Neural cell (in vitro differentiated cells): ENCODE results near the gene TBL1X. TPM values are rescaled to one million over a fixed set of nuclear protein-coding genes. Genes with fewer than 3 reads are reported as not detected.

Experiments used
- H2AFZ ChIP-seq: fragments of 200-600, 300-800 bp; sonication (generic), shearing (Covaris generic); 2 replicates; pipeline ENCODE4 v1.6.0; 2014; ENCODE audit warnings: low read depth, mild to moderate bottlenecking, antibody characterized with exemption, low read length, moderate library complexity
- H3F3A ChIP-seq: fragments of 200-600 bp; shearing (Covaris generic); 2 replicates; pipeline ENCODE4 v1.6.1; 2016; ENCODE audit warnings: mild to moderate bottlenecking, moderate library complexity, mixed read lengths, antibody characterized with exemption, low read length; ENCODE audit not compliant: insufficient read depth, poor library complexity, severe bottlenecking
- H3K27ac ChIP-seq: fragments of 200-600, 300-800 bp; sonication (generic), shearing (Covaris generic); 2 replicates; pipeline ENCODE4 v1.5.1; 2014; ENCODE audit warnings: mild to moderate bottlenecking, low read length, moderate library complexity
- H3K27me3 ChIP-seq: fragments of 300-800, 200-600 bp; sonication (generic), shearing (Covaris generic); 2 replicates; pipeline ENCODE4 v1.6.0; 2014; ENCODE audit warnings: mild to moderate bottlenecking, low read depth, low read length, moderate library complexity; ENCODE audit not compliant: insufficient read depth
- H3K36me3 ChIP-seq: fragments of 300-800, 200-600 bp; sonication (generic), shearing (Covaris generic); 2 replicates; pipeline ENCODE4 v1.5.1; 2014; ENCODE audit warnings: mild to moderate bottlenecking, antibody characterized with exemption, low read length, moderate library complexity; ENCODE audit not compliant: insufficient read depth
- H3K4me2 ChIP-seq: fragments of 300-800, 200-600 bp; sonication (generic), shearing (Covaris generic); 2 replicates; pipeline ENCODE4 v1.6.0; 2014; ENCODE audit warnings: mild to moderate bottlenecking, low read length
- H3K4me3 ChIP-seq: fragments of 300-800, 200-600 bp; sonication (generic), shearing (Covaris generic); 2 replicates; pipeline ENCODE4 v1.5.1; 2014; ENCODE audit warnings: mild to moderate bottlenecking, low read length, moderate library complexity
- H3K79me2 ChIP-seq: fragments of 200-600 bp; shearing (Covaris generic); replicated peaks from 2 replicates; pipeline ENCODE4 v1.6.0; 2014; ENCODE audit warnings: mild to moderate bottlenecking, low read length, moderate library complexity; ENCODE audit not compliant: insufficient read depth
- H3K9ac ChIP-seq: fragments of 300-800, 200-600 bp; sonication (generic), shearing (Covaris generic); 2 replicates; pipeline ENCODE4 v1.6.1; 2016; ENCODE audit warnings: mild to moderate bottlenecking, low read length, mixed read lengths
- H3K9me2 ChIP-seq: fragments of 200-600 bp; shearing (Covaris generic); 2 replicates; pipeline ENCODE4 v1.6.1; 2016; ENCODE audit warnings: mild to moderate bottlenecking, low read length, mixed read lengths; ENCODE audit not compliant: insufficient read depth
- H3K9me3 ChIP-seq: fragments of 200-600, 300-800 bp; sonication (generic), shearing (Covaris generic); 2 replicates; pipeline ENCODE4 v1.6.1; 2016; ENCODE audit warnings: mild to moderate bottlenecking, mixed run types, low read length, moderate library complexity, mixed read lengths
- H4K20me1 ChIP-seq: fragments of 200-600 bp; shearing (Covaris generic); 2 replicates; pipeline ENCODE4 v1.6.1; 2016; ENCODE audit warnings: mild to moderate bottlenecking, mixed run types; ENCODE audit not compliant: insufficient read depth
- EP300 ChIP-seq: fragments of 450-650 bp; conservative IDR thresholded peaks from 2 replicates; pipeline ENCODE4 v1.6.1; 2014; ENCODE audit warnings: antibody characterized with exemption, mild to moderate bottlenecking, moderate library complexity; ENCODE audit not compliant: poor library complexity, severe bottlenecking
- EZH2 ChIP-seq: fragments of 200-600, 300-800 bp; shearing (Covaris generic), sonication (generic); IDR thresholded peaks from 2 replicates; pipeline ENCODE4 v1.6.1; 2014; ENCODE audit warnings: antibody characterized with exemption, low read length, borderline replicate concordance, mild to moderate bottlenecking; ENCODE audit not compliant: insufficient read depth, poor library complexity, severe bottlenecking
- MXI1 ChIP-seq: fragments of 450-650 bp; conservative IDR thresholded peaks from 2 replicates; pipeline ENCODE4 v1.6.1; 2014; ENCODE audit warnings: antibody characterized with exemption, mild to moderate bottlenecking; ENCODE audit not compliant: poor library complexity, severe bottlenecking
- POLR2AphosphoS5 ChIP-seq: IDR thresholded peaks from 2 replicates; pipeline ENCODE4 v1.6.1; 2012
- RAD21 ChIP-seq: fragments of 450-650 bp; conservative IDR thresholded peaks from 2 replicates; pipeline ENCODE4 v1.6.1; 2014; ENCODE audit warnings: antibody characterized with exemption, mild to moderate bottlenecking, moderate library complexity
- REST ChIP-seq: IDR thresholded peaks from 2 replicates; pipeline ENCODE4 v1.6.1; 2012; ENCODE audit warnings: borderline replicate concordance
- SMC3 ChIP-seq: fragments of 450-650 bp; conservative IDR thresholded peaks from 2 replicates; pipeline ENCODE4 v1.6.1; 2014; ENCODE audit warnings: antibody characterized with exemption, mild to moderate bottlenecking, moderate library complexity; ENCODE audit not compliant: poor library complexity
- TAF1 ChIP-seq: IDR thresholded peaks from 2 replicates; pipeline ENCODE4 v1.6.1; 2012; ENCODE audit warnings: low read depth
- polyA plus RNA-seq: library from polyadenylated mRNA; depleted of rRNA; stranded (reverse); fragments of >200 nt; gene quantifications from 2 replicates; pipeline ENCODE4 v1.2.3, GENCODE V29; 2014
- TF ChIP-seq, protein P1 (sequence below): fragments of 450-650 bp; IDR thresholded peaks from 2 replicates; pipeline ENCODE4 v1.5.1; 2014; ENCODE audit warnings: antibody characterized with exemption, mild to moderate bottlenecking, moderate library complexity; ENCODE audit not compliant: poor library complexity, severe bottlenecking

The TBL1X gene
- polyA plus RNA-seq, 1 donor from 2014 or later, result 2.2 TPM

DNA sequence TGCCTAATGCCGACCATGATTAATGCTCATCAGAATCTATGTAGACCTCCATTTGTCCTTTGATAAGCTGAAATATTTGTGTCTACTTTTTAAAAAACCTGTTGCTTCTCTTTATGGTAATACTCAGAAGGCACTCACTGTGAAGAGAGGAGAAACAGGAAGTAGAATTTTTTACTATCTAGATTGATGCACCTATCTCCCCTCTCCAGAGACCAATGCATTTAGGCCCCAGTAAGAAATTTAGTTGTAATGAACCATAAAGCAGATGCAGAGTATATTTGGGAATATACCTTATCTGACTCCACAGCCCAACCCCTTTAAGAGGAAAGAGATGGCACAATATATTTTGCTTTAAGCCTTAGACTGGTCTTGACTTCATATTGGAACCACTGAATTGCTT, 11.1 kb downstream of the TBL1X start:
- Histone ChIP-seq H2AFZ (no peak overlapping the region), H3K4me3 (no peak overlapping the region), H3K27ac (no peak overlapping the region), H4K20me1 (no peaks in the 10 kb centered on the region), H3K9me3 (no peaks in the 10 kb centered on the region), H3K27me3 (no peaks in the 10 kb centered on the region), H3K4me2 (no peak overlapping the region), H3K9ac (no peak overlapping the region), H3K79me2 (peaks cover 4% of the 10 kb centered on the region), H3K9me2 (no peaks in the 10 kb centered on the region), H3K36me3 (no peaks in the 10 kb centered on the region), H3F3A (no peaks in the 10 kb centered on the region)
- TF ChIP-seq REST (no peak), POLR2AphosphoS5 (no peak), MXI1 (no peak), RAD21 (no peak), TAF1 (no peak), EP300 (no peak), EZH2 (no peak), SMC3 (no peak)
- TF ChIP-seq, protein P1, sequence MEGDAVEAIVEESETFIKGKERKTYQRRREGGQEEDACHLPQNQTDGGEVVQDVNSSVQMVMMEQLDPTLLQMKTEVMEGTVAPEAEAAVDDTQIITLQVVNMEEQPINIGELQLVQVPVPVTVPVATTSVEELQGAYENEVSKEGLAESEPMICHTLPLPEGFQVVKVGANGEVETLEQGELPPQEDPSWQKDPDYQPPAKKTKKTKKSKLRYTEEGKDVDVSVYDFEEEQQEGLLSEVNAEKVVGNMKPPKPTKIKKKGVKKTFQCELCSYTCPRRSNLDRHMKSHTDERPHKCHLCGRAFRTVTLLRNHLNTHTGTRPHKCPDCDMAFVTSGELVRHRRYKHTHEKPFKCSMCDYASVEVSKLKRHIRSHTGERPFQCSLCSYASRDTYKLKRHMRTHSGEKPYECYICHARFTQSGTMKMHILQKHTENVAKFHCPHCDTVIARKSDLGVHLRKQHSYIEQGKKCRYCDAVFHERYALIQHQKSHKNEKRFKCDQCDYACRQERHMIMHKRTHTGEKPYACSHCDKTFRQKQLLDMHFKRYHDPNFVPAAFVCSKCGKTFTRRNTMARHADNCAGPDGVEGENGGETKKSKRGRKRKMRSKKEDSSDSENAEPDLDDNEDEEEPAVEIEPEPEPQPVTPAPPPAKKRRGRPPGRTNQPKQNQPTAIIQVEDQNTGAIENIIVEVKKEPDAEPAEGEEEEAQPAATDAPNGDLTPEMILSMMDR, result no peak

GRCh38 chrX:9476810-9477575, 12.1 kb downstream of the TBL1X start:
- H3F3A ChIP-seq, result no peaks in the 10 kb centered on the region

More at GRCh38 chrX:9476810-9477575, 12.1 kb downstream of the TBL1X start:
- H3K9ac ChIP-seq, result no peak overlapping the region
- H4K20me1 ChIP-seq, result no peaks in the 10 kb centered on the region
- H3K4me3 ChIP-seq, result no peak overlapping the region
- no peak overlapping the region for H2AFZ ChIP-seq
- H3K36me3 ChIP-seq, result no peaks in the 10 kb centered on the region
- peaks cover under 1% of the 10 kb centered on the region for H3K79me2 ChIP-seq
- no peak for TF ChIP-seq RAD21
- no peak for TF ChIP-seq TAF1
- TF ChIP-seq EZH2, result no peak
- TF ChIP-seq REST, result no peak
- TF ChIP-seq MXI1, result no peak
- TF ChIP-seq EP300, result no peak
- TF ChIP-seq POLR2AphosphoS5, result no peak
- H3K27me3 ChIP-seq, result no peaks in the 10 kb centered on the region
- no peak overlapping the region for H3K27ac ChIP-seq
- no peak overlapping the region for H3K4me2 ChIP-seq
- H3K9me2 ChIP-seq, result no peaks in the 10 kb centered on the region
- H3K9me3 ChIP-seq, result no peaks in the 10 kb centered on the region
